ES-I3 (cell line): ENCODE data around the gene BROX.

Experiments used
- H3K36me3 ChIP-seq: 2 replicates; pipeline ENCODE4 v1.6.1; 2013; ENCODE audit warnings: mild to moderate bottlenecking, low read length, control low read depth, moderate library complexity; ENCODE audit not compliant: insufficient read depth
- H3K4me1 ChIP-seq: 2 replicates; pipeline ENCODE4 v1.6.1; 2013; ENCODE audit warnings: mild to moderate bottlenecking, control low read depth, low read length; ENCODE audit not compliant: insufficient read depth
- H3K9ac ChIP-seq: 2 replicates; pipeline ENCODE4 v1.6.1; 2013; ENCODE audit warnings: low read depth, mild to moderate bottlenecking, low read length, moderate library complexity
- H3K9me3 ChIP-seq: 2 replicates; pipeline ENCODE4 v1.6.1; 2013; ENCODE audit warnings: mild to moderate bottlenecking, low read length, moderate library complexity; ENCODE audit not compliant: control insufficient read depth, insufficient read depth

The BROX gene

GRCh38 chr1:222706815-222707214 lies 5.5 kb upstream of the BROX start:
- Histone ChIP-seq H3K9me3 (no peaks in the 10 kb centered on the region), H3K4me1 (peaks cover 6% of the 10 kb centered on the region; the same call in 1 of the 2 replicates), H3K36me3 (0 out of 2 replicates have a peak, but pooled peaks cover 3% of the 10 kb centered on the region), H3K9ac (no peak overlapping the region)

GRCh38 chr1:222709700-222710153 lies 2.6 kb upstream of the BROX start:
- H3K4me1 ChIP-seq = peaks cover 6% of the 10 kb centered on the region; the same call in 1 of the 2 replicates
- H3K9ac ChIP-seq = no peak overlapping the region

GRCh38 chr1:222711319-222712252 lies 778 bp upstream of the BROX start:
- H3K9me3 ChIP-seq = no peaks in the 10 kb centered on the region
- H3K4me1 ChIP-seq = peaks cover 6% of the 10 kb centered on the region; the same call in 1 of the 2 replicates
- no peaks in the 10 kb centered on the region for H3K36me3 ChIP-seq
- peak overlapping the region; percentile 97 for H3K9ac ChIP-seq

More at GRCh38 chr1:222709700-222710153, 2.6 kb upstream of the BROX start:
- H3K36me3 ChIP-seq = no peaks in the 10 kb centered on the region
- no peaks in the 10 kb centered on the region for H3K9me3 ChIP-seq

GRCh38 chr1:222713091-222713961 lies 962 bp downstream of the BROX start:
- H3K9me3 ChIP-seq = no peaks in the 10 kb centered on the region
- H3K4me1 ChIP-seq = peaks cover 6% of the 10 kb centered on the region; the same call in 1 of the 2 replicates
- H3K36me3 ChIP-seq = no peaks in the 10 kb centered on the region
- peak overlapping the region; percentile 97 for H3K9ac ChIP-seq

GRCh38 chr1:222716393-222716792 lies 4.0 kb downstream of the BROX start:
- Histone ChIP-seq H3K4me1 (no peaks in the 10 kb centered on the region), H3K36me3 (no peaks in the 10 kb centered on the region; the same call in 1 of the 2 replicates), H3K9me3 (no peaks in the 10 kb centered on the region), H3K9ac (no peak overlapping the region)

GRCh38 chr1:222728746-222729145 lies 16.4 kb downstream of the BROX start:
- H3K9ac ChIP-seq = no peak overlapping the region

GRCh38 chr1:222730866-222731265 lies 18.5 kb downstream of the BROX start:
- peaks cover 10% of the 10 kb centered on the region; the same call in 1 of the 2 replicates for H3K36me3 ChIP-seq
- no peak overlapping the region for H3K9ac ChIP-seq
- no peaks in the 10 kb centered on the region for H3K9me3 ChIP-seq
- H3K4me1 ChIP-seq = peaks cover 4% of the 10 kb centered on the region; the same call in 1 of the 2 replicates

More at GRCh38 chr1:222728746-222729145, 16.4 kb downstream of the BROX start:
- no peaks in the 10 kb centered on the region for H3K4me1 ChIP-seq
- H3K9me3 ChIP-seq = no peaks in the 10 kb centered on the region
- H3K36me3 ChIP-seq = peaks cover 10% of the 10 kb centered on the region; the same call in 1 of the 2 replicates

GRCh38 chr1:222732216-222733159 lies 20.1 kb downstream of the BROX start:
- Histone ChIP-seq H3K9ac (no peak overlapping the region), H3K36me3 (peaks cover 10% of the 10 kb centered on the region; the same call in 1 of the 2 replicates), H3K4me1 (peaks cover 19% of the 10 kb centered on the region), H3K9me3 (no peaks in the 10 kb centered on the region)

- Histone ChIP-seq H3K36me3 (peaks cover 7% of the 10 kb centered on the region; the same call in 1 of the 2 replicates), H3K4me1 (peaks cover 19% of the 10 kb centered on the region), H3K9ac (no peak overlapping the region), H3K9me3 (no peaks in the 10 kb centered on the region)
Measured at GRCh38 chr1:222734740-222735139, 22.4 kb downstream of the BROX start.

- Histone ChIP-seq H3K9me3 (no peaks in the 10 kb centered on the region), H3K36me3 (no peaks in the 10 kb centered on the region), H3K4me1 (peaks cover 19% of the 10 kb centered on the region), H3K9ac (peak overlapping the region; percentile 2; the same call in 1 of the 2 replicates)
Measured at GRCh38 chr1:222736470-222736869, 24.1 kb downstream of the BROX start.

- Histone ChIP-seq H3K4me1 (peaks cover 19% of the 10 kb centered on the region), H3K36me3 (no peaks in the 10 kb centered on the region), H3K9me3 (no peaks in the 10 kb centered on the region), H3K9ac (peak within 1 kb of the TSS; percentile 2; the same call in 1 of the 2 replicates)
Measured at GRCh38 chr1:222736972-222737371, 24.6 kb downstream of the BROX start, which contains the start of gene FAM177B. FAM177B (plus strand) TSS chr1:222737202; CDS start chr1:222746546, 9,344 bp downstream.

GRCh38 chr1:222739465-222739864 lies 27.1 kb downstream of the BROX start:
- Histone ChIP-seq H3K9me3 (no peaks in the 10 kb centered on the region), H3K9ac (no peak overlapping the region), H3K36me3 (no peaks in the 10 kb centered on the region), H3K4me1 (peaks cover 19% of the 10 kb centered on the region)

GRCh38 chr1:222739929-222740328 lies 27.6 kb downstream of the BROX start:
- H3K9ac ChIP-seq = no peak overlapping the region
- peaks cover 19% of the 10 kb centered on the region for H3K4me1 ChIP-seq
- H3K36me3 ChIP-seq = no peaks in the 10 kb centered on the region
- no peaks in the 10 kb centered on the region for H3K9me3 ChIP-seq
